ENCODE measurements around the gene INO80. TPM values are rescaled to one million over a fixed set of nuclear protein-coding genes. Genes with fewer than 3 reads are reported as not detected.

The INO80 gene
- total RNA-seq, 2 donors from 2014 or later: 14.0 to 34.3 TPM

DNA sequence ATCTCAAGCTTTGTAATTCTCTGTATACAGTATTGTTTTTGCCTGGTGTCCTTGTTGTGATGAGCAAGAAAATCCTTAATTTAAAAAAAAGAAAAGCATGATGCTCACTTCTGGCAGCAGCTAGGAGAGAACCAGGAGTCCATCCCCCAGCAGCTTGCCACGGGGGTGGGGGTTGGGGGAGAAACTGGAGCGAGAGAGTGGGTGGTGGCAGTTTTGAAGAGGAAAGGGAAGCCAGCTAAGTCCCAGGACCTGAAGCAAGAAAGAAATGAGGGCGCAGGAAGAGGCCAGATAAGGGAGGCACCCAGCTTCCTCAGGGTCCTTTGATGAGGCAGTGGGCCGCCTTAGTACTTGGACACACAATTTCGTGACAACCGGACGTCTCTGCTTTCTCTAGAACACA lies 139.3 kb downstream of the INO80 start:
- Histone ChIP-seq H3K27ac (no peak overlapping the region), H3K27me3 (no peaks in the 10 kb centered on the region), H3K4me3 (no peak overlapping the region), H3K4me1 (no peaks in the 10 kb centered on the region), H3K36me3 (replicated peaks in 1 of 2; ENCODE audit: insufficient read depth in 1 of 2, low read depth in 2 of 2) (peaks cover 7 to 39% of the 10 kb centered on the region in 2 donors), H3K9me3 (no peaks in the 10 kb centered on the region)
- intact Hi-C loops (cut with DNase I): no loop called here
- ATAC-seq: no peak
- WGBS, 2 donors: 74 to 89% methylated on average over 7 of the region's 7 CpGs
- no peak for DNase-seq
- TF ChIP-seq, protein P1, sequence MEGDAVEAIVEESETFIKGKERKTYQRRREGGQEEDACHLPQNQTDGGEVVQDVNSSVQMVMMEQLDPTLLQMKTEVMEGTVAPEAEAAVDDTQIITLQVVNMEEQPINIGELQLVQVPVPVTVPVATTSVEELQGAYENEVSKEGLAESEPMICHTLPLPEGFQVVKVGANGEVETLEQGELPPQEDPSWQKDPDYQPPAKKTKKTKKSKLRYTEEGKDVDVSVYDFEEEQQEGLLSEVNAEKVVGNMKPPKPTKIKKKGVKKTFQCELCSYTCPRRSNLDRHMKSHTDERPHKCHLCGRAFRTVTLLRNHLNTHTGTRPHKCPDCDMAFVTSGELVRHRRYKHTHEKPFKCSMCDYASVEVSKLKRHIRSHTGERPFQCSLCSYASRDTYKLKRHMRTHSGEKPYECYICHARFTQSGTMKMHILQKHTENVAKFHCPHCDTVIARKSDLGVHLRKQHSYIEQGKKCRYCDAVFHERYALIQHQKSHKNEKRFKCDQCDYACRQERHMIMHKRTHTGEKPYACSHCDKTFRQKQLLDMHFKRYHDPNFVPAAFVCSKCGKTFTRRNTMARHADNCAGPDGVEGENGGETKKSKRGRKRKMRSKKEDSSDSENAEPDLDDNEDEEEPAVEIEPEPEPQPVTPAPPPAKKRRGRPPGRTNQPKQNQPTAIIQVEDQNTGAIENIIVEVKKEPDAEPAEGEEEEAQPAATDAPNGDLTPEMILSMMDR (IDR thresholded peaks at IDR 0.05): no peak
- TF ChIP-seq POLR2A (IDR thresholded peaks at IDR 0.05): no peak

DNA sequence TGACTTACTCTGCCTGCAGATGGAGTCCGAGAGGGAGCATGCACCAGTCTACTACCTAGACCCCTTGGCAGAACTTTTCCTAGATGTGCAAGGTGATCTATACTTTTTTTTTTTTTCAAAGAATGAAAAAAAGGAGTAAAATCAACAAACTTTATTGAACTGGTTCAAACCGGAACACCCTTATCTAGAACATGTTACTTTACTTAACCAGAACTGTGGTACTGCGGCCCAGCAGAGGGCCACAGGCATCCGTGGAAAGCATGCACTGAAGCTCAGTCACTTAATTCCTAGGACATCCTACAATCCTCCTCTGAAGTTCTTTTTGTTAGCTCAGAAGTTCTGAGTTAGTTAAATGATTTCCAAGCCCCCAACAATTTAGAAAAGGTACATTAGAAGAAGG lies 141.2 kb downstream of the INO80 start:
- WGBS, 2 donors: 47 to 54% methylated on average over 4 of the region's 4 CpGs
- TF ChIP-seq POLR2A (IDR thresholded peaks at IDR 0.05): no peak
- TF ChIP-seq, protein P1 (IDR thresholded peaks at IDR 0.05): no peak
- intact Hi-C loops (cut with DNase I): no loop called here
- Histone ChIP-seq H3K27ac (no peak overlapping the region), H3K4me1 (no peaks in the 10 kb centered on the region), H3K36me3 (replicated peaks in 1 of 2; ENCODE audit: insufficient read depth in 1 of 2, low read depth in 2 of 2) (peaks cover under 1 to 23% of the 10 kb centered on the region in 2 donors), H3K9me3 (no peaks in the 10 kb centered on the region), H3K27me3 (no peaks in the 10 kb centered on the region), H3K4me3 (no peak overlapping the region)
- DNase-seq: no peak
- no peak for ATAC-seq

DNA sequence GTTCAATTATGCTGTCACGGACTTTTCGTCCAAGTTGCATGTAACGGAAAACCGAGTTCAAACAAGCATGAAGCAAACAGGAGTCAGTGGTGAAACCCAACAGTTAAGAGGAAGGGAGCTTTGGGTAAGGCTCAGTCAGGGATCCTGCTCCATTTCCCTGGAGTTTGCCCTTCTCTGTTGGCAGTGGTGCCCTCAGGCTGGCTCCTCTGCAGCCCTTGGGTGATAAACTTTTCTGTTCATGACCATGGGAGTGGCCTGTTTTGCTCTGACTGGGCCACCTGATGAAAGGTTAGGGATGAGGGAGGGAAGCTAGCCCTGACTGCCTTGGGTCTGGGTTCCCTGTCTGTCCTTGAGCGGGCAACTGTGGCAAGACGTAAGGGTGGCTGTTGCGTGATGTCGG lies 146.7 kb downstream of the INO80 start:
- no peak for ATAC-seq
- Histone ChIP-seq H3K9me3 (no peaks in the 10 kb centered on the region), H3K27me3 (no peaks in the 10 kb centered on the region), H3K36me3 (replicated peaks in 1 of 2; ENCODE audit: insufficient read depth in 1 of 2, low read depth in 2 of 2) (no peaks in the 10 kb centered on the region), H3K4me3 (no peak overlapping the region), H3K4me1 (peaks cover 15% of the 10 kb centered on the region), H3K27ac (no peak overlapping the region)
- intact Hi-C loops (cut with DNase I): no loop called here
- TF ChIP-seq, protein P1 (IDR thresholded peaks at IDR 0.05): no peak
- no peak for TF ChIP-seq POLR2A (IDR thresholded peaks at IDR 0.05)
- DNase-seq: no peak
- WGBS, 2 donors: 87 to 91% methylated on average over 8 of the region's 8 CpGs

DNA sequence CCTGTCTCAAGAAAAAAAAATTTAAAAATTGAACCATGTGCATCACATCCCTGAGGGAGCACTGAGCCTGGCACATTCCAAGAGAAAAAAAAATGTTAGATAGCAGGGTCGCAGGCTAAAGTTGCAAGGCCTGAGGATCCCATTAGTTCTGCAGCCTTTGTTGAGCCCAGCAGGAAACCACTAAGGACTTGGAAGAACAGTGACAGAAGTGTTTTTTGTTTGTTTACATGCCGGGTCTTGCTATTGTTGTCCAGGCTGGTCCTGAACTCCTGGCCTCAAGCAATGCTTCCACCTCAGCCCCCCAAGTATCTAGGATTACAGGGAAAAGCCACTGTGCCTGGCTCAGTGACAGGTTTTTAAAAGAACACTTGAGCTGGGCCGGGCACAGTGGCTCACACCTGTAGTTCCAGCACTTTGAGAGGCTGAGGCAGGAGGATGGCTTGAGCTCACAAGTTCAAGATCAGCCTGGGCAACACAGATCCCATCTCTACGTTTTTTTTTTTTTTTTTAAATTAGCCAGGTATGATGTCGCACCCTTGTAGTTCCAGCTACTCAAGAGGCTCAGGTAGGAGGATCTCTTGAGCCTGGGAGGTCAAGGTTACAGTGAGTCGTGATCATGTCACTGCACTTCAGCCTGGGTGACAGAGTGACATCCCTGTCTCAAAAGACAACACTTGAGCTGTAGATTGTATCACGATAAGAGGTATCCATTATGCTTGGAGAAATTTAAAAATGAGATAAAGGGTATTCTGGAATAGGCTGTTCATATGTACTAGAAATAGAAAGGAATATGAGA lies 147.6 kb downstream of the INO80 start:
- WGBS, 2 donors: 73 to 78% methylated on average over 7 of the region's 7 CpGs
- DNase-seq (no peak), ATAC-seq (no peak)

More for the DNA sequence above, 147.6 kb downstream of the INO80 start:
- Histone ChIP-seq H3K4me1 (peaks cover 15% of the 10 kb centered on the region), H3K27ac (no peak overlapping the region), H3K4me3 (no peak overlapping the region), H3K9me3 (no peaks in the 10 kb centered on the region), H3K36me3 (replicated peaks in 1 of 2; ENCODE audit: insufficient read depth in 1 of 2, low read depth in 2 of 2) (no peaks in the 10 kb centered on the region), H3K27me3 (no peaks in the 10 kb centered on the region)
- intact Hi-C loops (cut with DNase I): no loop called here
- TF ChIP-seq, protein P1 (IDR thresholded peaks at IDR 0.05): no peak
- TF ChIP-seq POLR2A (IDR thresholded peaks at IDR 0.05): no peak
